GM18498 (cell line): ENCODE results near the gene UROC1.

Experiments used
- ATAC-seq: cut with Tn5 transposase; IDR thresholded peaks from one replicate; pipeline ENCODE4 v1.9.1; 2021; ENCODE audit warnings: mild to moderate bottlenecking, moderate library complexity; ENCODE audit not compliant: unreplicated experiment

The UROC1 gene

GRCh38 chr3:126481808-126482502 lies 35.6 kb downstream of the UROC1 start:
- no peak for ATAC-seq

- no peak for ATAC-seq
These were observed 36.7 kb downstream of the UROC1 start for GRCh38 chr3:126480861-126481260.

GRCh38 chr3:126480206-126480605 lies 37.4 kb downstream of the UROC1 start:
- no peak for ATAC-seq

- no peak for ATAC-seq
These were observed 37.9 kb downstream of the UROC1 start for GRCh38 chr3:126479642-126480041.

- ATAC-seq: no peak
These were observed 38.8 kb downstream of the UROC1 start for GRCh38 chr3:126478581-126479310.

GRCh38 chr3:126477061-126477380 lies 40.6 kb downstream of the UROC1 start:
- no peak for ATAC-seq

GRCh38 chr3:126476166-126477060 lies 41.2 kb downstream of the UROC1 start:
- peak; percentile 29 for ATAC-seq

- peak; percentile 86 for ATAC-seq
These were observed 42.0 kb downstream of the UROC1 start, which contains the start of gene ZXDC for GRCh38 chr3:126475413-126476114. TSS of gene ZXDC (minus strand) at chr3:126475891. CDS start at chr3:126475865, 26 bp downstream.

GRCh38 chr3:126474498-126475412 lies 42.8 kb downstream of the UROC1 start:
- ATAC-seq: peak; percentile 19

- ATAC-seq: no peak
These were observed 44.0 kb downstream of the UROC1 start for GRCh38 chr3:126473292-126474168.

- no peak for ATAC-seq
These were observed 45.1 kb downstream of the UROC1 start for GRCh38 chr3:126472277-126473006.

GRCh38 chr3:126469479-126469878 lies 48.1 kb downstream of the UROC1 start:
- no peak for ATAC-seq

GRCh38 chr3:126468028-126468891 lies 49.3 kb downstream of the UROC1 start:
- no peak for ATAC-seq

- ATAC-seq: no peak
These were observed 50.0 kb downstream of the UROC1 start for GRCh38 chr3:126467611-126467955.

- no peak for ATAC-seq
These were observed 50.5 kb downstream of the UROC1 start for GRCh38 chr3:126466886-126467610.

- no peak for ATAC-seq
These were observed 51.5 kb downstream of the UROC1 start for GRCh38 chr3:126465928-126466544.
